ENCODE data around the gene PPY.

DNA sequence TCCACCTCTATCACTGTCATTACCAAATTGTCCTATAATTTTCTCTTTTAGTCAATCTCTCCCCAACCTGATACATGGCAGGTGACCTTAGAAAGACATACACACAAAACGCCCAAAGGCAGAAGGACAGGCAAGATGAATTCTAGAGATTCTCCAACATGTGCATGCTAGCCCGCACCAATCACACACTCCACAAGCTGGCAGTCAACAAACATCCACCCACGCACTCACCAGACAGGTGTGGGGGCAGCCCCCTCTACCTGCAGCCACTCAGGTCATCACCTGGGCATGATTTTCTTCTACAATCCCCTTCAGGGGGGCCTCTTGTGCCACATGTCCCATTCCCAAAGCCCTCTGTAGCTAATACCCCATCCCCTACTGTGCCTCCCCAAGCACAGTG lies 44.4 kb downstream of the PPY start:
- TF ChIP-seq, protein P1, sequence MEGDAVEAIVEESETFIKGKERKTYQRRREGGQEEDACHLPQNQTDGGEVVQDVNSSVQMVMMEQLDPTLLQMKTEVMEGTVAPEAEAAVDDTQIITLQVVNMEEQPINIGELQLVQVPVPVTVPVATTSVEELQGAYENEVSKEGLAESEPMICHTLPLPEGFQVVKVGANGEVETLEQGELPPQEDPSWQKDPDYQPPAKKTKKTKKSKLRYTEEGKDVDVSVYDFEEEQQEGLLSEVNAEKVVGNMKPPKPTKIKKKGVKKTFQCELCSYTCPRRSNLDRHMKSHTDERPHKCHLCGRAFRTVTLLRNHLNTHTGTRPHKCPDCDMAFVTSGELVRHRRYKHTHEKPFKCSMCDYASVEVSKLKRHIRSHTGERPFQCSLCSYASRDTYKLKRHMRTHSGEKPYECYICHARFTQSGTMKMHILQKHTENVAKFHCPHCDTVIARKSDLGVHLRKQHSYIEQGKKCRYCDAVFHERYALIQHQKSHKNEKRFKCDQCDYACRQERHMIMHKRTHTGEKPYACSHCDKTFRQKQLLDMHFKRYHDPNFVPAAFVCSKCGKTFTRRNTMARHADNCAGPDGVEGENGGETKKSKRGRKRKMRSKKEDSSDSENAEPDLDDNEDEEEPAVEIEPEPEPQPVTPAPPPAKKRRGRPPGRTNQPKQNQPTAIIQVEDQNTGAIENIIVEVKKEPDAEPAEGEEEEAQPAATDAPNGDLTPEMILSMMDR (IDR thresholded peaks at IDR 0.05): no peak
- TF ChIP-seq POLR2A (IDR thresholded peaks at IDR 0.05): no peak
